Glomerular visceral epithelial cell (primary cell): ENCODE data around the gene RNF207.
"Not testable (repeated sequence)": the region's sequence is repeated elsewhere in the genome, so short reads cannot be mapped to it uniquely, and the experiment has no call there.

ENCODE experiments used
- DNase-seq: peaks from one replicate; pipeline ENCODE4 v3.0.0-alpha.2; 2016; ENCODE audit errors: extremely low spot score

RNF207 gene

GRCh38 chr1:6200188-6200809 is 5.6 kb upstream of the RNF207 start:
- no peak for DNase-seq

- DNase-seq: no peak
Observed at GRCh38 chr1:6202256-6202655, 3.7 kb upstream of the RNF207 start.

GRCh38 chr1:6206520-6206855 is 569 bp downstream of the RNF207 start:
- DNase-seq: no peak

GRCh38 chr1:6207075-6207885 is 1.4 kb downstream of the RNF207 start:
- no peak for DNase-seq

- no peak for DNase-seq
Observed at GRCh38 chr1:6207921-6208320, 2.0 kb downstream of the RNF207 start.

- DNase-seq: no peak
Observed at GRCh38 chr1:6208723-6209660, 3.1 kb downstream of the RNF207 start.

GRCh38 chr1:6209661-6210580 is 4.0 kb downstream of the RNF207 start:
- no peak for DNase-seq

- no peak for DNase-seq
Observed at GRCh38 chr1:6210591-6211355, 4.9 kb downstream of the RNF207 start.

- DNase-seq: no peak
Observed at GRCh38 chr1:6211731-6212130, 5.8 kb downstream of the RNF207 start.

GRCh38 chr1:6212193-6212959 is 6.5 kb downstream of the RNF207 start:
- DNase-seq: no peak

- DNase-seq: peak; percentile 17
Observed at GRCh38 chr1:6218375-6219164, 12.7 kb downstream of the RNF207 start.

GRCh38 chr1:6219641-6220040 is 13.7 kb downstream of the RNF207 start:
- DNase-seq: not testable (repeated sequence)

- peak; percentile 33 for DNase-seq
Observed at GRCh38 chr1:6220236-6220635, 14.3 kb downstream of the RNF207 start.

GRCh38 chr1:6221210-6221784 is 15.4 kb downstream of the RNF207 start:
- no peak for DNase-seq

GRCh38 chr1:6222636-6223035 is 16.7 kb downstream of the RNF207 start:
- DNase-seq: no peak

GRCh38 chr1:6223617-6224016 is 17.7 kb downstream of the RNF207 start:
- DNase-seq: no peak

GRCh38 chr1:6224718-6225117 is 18.8 kb downstream of the RNF207 start:
- peak; percentile 56 for DNase-seq

GRCh38 chr1:6225651-6226050 is 19.7 kb downstream of the RNF207 start:
- no peak for DNase-seq

GRCh38 chr1:6233376-6233775 is 27.5 kb downstream of the RNF207 start:
- DNase-seq: no peak
